Measurements from ENCODE around the gene KCNJ16.
A peak's percentile ranks its signal among the peaks of the same experiment; 100 is the strongest.

KCNJ16 gene

GRCh38 chr17:70138291-70138865 is 63.4 kb downstream of the KCNJ16 start:
- Mint-ChIP-seq H3K4me1 (peaks cover 10 to 20% of the 10 kb centered on the region in 2 donors), H3K27me3 (no peaks in the 10 kb centered on the region), H3K27ac (no peak overlapping the region), H3K9me3 (no peaks in the 10 kb centered on the region), H3K36me3 (no peaks in the 10 kb centered on the region), H3K4me3 (no peak overlapping the region)
- no peak for ATAC-seq (replicated peaks)
- no peak for DNase-seq

GRCh38 chr17:70139449-70139993 is 64.5 kb downstream of the KCNJ16 start:
- ATAC-seq (replicated peaks) (no peak), DNase-seq (no peak)
- Mint-ChIP-seq H3K4me3 (no peak overlapping the region), H3K27ac (no peak overlapping the region), H3K4me1 (peaks cover 10 to 20% of the 10 kb centered on the region in 2 donors), H3K27me3 (no peaks in the 10 kb centered on the region), H3K9me3 (no peaks in the 10 kb centered on the region), H3K36me3 (no peaks in the 10 kb centered on the region)

GRCh38 chr17:70144260-70144846 is 69.3 kb downstream of the KCNJ16 start:
- Mint-ChIP-seq H3K4me1 (no peaks in the 10 kb centered on the region), H3K4me3 (no peak overlapping the region), H3K36me3 (no peaks in the 10 kb centered on the region), H3K27me3 (no peaks in the 10 kb centered on the region), H3K27ac (no peak overlapping the region), H3K9me3 (no peaks in the 10 kb centered on the region)
- ATAC-seq (replicated peaks) (no peak), DNase-seq (no peak)

GRCh38 chr17:70153210-70153609 is 78.2 kb downstream of the KCNJ16 start:
- H3K27me3 Mint-ChIP-seq, result no peaks in the 10 kb centered on the region
- no peak overlapping the region for H3K27ac Mint-ChIP-seq
- no peak overlapping the region for H3K4me3 Mint-ChIP-seq
- no peaks in the 10 kb centered on the region for H3K9me3 Mint-ChIP-seq
- H3K36me3 Mint-ChIP-seq, result no peaks in the 10 kb centered on the region
- ATAC-seq (replicated peaks) (no peak), DNase-seq (no peak)
- no peaks in the 10 kb centered on the region for H3K4me1 Mint-ChIP-seq

GRCh38 chr17:70157151-70157550 is 82.1 kb downstream of the KCNJ16 start:
- Mint-ChIP-seq H3K4me1 (no peaks in the 10 kb centered on the region), H3K27ac (no peak overlapping the region), H3K4me3 (no peak overlapping the region), H3K27me3 (no peaks in the 10 kb centered on the region), H3K9me3 (no peaks in the 10 kb centered on the region), H3K36me3 (no peaks in the 10 kb centered on the region)
- no peak for ATAC-seq (replicated peaks)
- no peak for DNase-seq

- Mint-ChIP-seq H3K4me1 (no peaks in the 10 kb centered on the region), H3K9me3 (no peaks in the 10 kb centered on the region), H3K27me3 (no peaks in the 10 kb centered on the region), H3K36me3 (no peaks in the 10 kb centered on the region), H3K4me3 (no peak overlapping the region), H3K27ac (no peak overlapping the region)
- no peak for DNase-seq
- no peak for ATAC-seq (replicated peaks)
These were observed 83.2 kb downstream of the KCNJ16 start for GRCh38 chr17:70158180-70158579.

GRCh38 chr17:70158591-70158990 is 83.6 kb downstream of the KCNJ16 start:
- Mint-ChIP-seq H3K4me3 (no peak overlapping the region), H3K9me3 (no peaks in the 10 kb centered on the region), H3K36me3 (no peaks in the 10 kb centered on the region), H3K27ac (no peak overlapping the region), H3K4me1 (no peaks in the 10 kb centered on the region), H3K27me3 (no peaks in the 10 kb centered on the region)
- no peak for ATAC-seq (replicated peaks)
- no peak for DNase-seq

- Mint-ChIP-seq H3K36me3 (no peaks in the 10 kb centered on the region), H3K4me3 (no peak overlapping the region), H3K27me3 (no peaks in the 10 kb centered on the region), H3K27ac (no peak overlapping the region), H3K4me1 (no peaks in the 10 kb centered on the region), H3K9me3 (no peaks in the 10 kb centered on the region)
- ATAC-seq (replicated peaks) (no peak), DNase-seq (no peak)
These were observed 85.0 kb downstream of the KCNJ16 start for GRCh38 chr17:70159980-70160379.

- no peaks in the 10 kb centered on the region for H3K36me3 Mint-ChIP-seq
- ATAC-seq (replicated peaks), result no peak
- H3K27me3 Mint-ChIP-seq, result peaks cover 0 to 2% of the 10 kb centered on the region in 2 donors
- no peaks in the 10 kb centered on the region for H3K9me3 Mint-ChIP-seq
- H3K27ac Mint-ChIP-seq, result no peak overlapping the region
- DNase-seq, result no peak
- H3K4me1 Mint-ChIP-seq, result no peaks in the 10 kb centered on the region
- H3K4me3 Mint-ChIP-seq, result no peak overlapping the region
These were observed 86.5 kb downstream of the KCNJ16 start for GRCh38 chr17:70161519-70161918.

GRCh38 chr17:70165383-70165782 is 90.4 kb downstream of the KCNJ16 start:
- Mint-ChIP-seq H3K27me3 (peaks cover 16 to 18% of the 10 kb centered on the region in 2 donors), H3K9me3 (no peaks in the 10 kb centered on the region), H3K4me3 (no peak overlapping the region), H3K27ac (no peak overlapping the region), H3K36me3 (no peaks in the 10 kb centered on the region), H3K4me1 (peaks cover 13 to 21% of the 10 kb centered on the region in 2 donors)
- ATAC-seq (replicated peaks) (no peak), DNase-seq (no peak)

- no peak overlapping the region for H3K27ac Mint-ChIP-seq
- DNase-seq (no peak), ATAC-seq (replicated peaks) (no peak)
- no peak overlapping the region for H3K4me3 Mint-ChIP-seq
- H3K36me3 Mint-ChIP-seq, result no peaks in the 10 kb centered on the region
- H3K27me3 Mint-ChIP-seq, result peaks cover 20 to 25% of the 10 kb centered on the region in 2 donors
- H3K9me3 Mint-ChIP-seq, result no peaks in the 10 kb centered on the region
- peaks cover 13 to 21% of the 10 kb centered on the region in 2 donors for H3K4me1 Mint-ChIP-seq
These were observed 91.6 kb downstream of the KCNJ16 start for GRCh38 chr17:70166615-70167014.

GRCh38 chr17:70168044-70168976 is 93.3 kb downstream of the KCNJ16 start:
- Mint-ChIP-seq H3K27ac (peak overlapping the region; percentile 39), H3K27me3 (peaks cover 27 to 28% of the 10 kb centered on the region in 2 donors), H3K36me3 (no peaks in the 10 kb centered on the region), H3K4me3 (peak overlapping the region; percentile 77 to 84), H3K9me3 (no peaks in the 10 kb centered on the region), H3K4me1 (peaks cover 13 to 21% of the 10 kb centered on the region in 2 donors)
- peak; percentile 6 for DNase-seq
- ATAC-seq (replicated peaks), result peak; percentile 38 to 45

GRCh38 chr17:70168977-70169708 is 94.1 kb downstream of the KCNJ16 start, which contains the start of gene KCNJ2:
KCNJ2 (plus strand) TSS chr17:70169532; CDS start chr17:70175040, 5,508 bp downstream.
- Mint-ChIP-seq H3K4me3 (peak within 1 kb of the TSS; percentile 79 to 84), H3K9me3 (no peaks in the 10 kb centered on the region), H3K27ac (peak within 1 kb of the TSS; percentile 39), H3K36me3 (no peaks in the 10 kb centered on the region), H3K27me3 (peaks cover 27 to 28% of the 10 kb centered on the region in 2 donors), H3K4me1 (peaks cover 13 to 21% of the 10 kb centered on the region in 2 donors)
- peak; percentile 95 for ATAC-seq (replicated peaks)
- DNase-seq, result peak; percentile 68

All from stimulated activated naive B cell treated with anti-CD40 and anti-IgM and Interleukin-4, amounts not matched to agents 10 μg/mL and 1 μg/mL and 100 μg/mL, for 72 hours (primary cell).